Measurements from ENCODE around the gene MKX. TPM values are rescaled to one million over a fixed set of nuclear protein-coding genes. Genes with fewer than 3 reads are reported as not detected.

The MKX gene
- total RNA-seq, 1 donor from 2014 or later = 22.1 TPM

DNA sequence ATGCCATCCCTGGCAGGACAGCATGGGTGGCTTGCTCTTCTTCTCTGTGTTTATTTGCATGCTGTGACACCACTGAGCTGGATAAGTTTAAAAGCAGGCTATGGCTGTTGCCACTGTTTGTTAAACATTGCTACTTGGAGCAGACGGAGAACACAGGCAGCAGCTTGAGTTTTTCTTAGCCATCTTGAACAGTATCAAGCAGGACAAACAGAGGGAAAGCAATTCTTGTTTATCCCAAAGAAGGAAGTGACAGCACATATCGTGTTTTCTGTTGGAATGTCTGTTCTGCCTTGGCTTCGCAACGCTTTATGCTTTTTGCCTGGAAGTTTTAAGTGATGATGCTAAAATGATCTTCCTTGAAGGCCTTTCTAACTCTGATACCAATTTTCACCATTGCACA is 73.8 kb downstream of the MKX start:
- Mint-ChIP-seq H3K4me1 (ENCODE audit: low read depth) (no peaks in the 10 kb centered on the region), H3K27me3 (ENCODE audit: low read depth) (no peaks in the 10 kb centered on the region), H3K27ac (ENCODE audit: unreplicated experiment) (no peak overlapping the region), H3K4me3 (ENCODE audit: unreplicated experiment) (no peak overlapping the region), H3K36me3 (ENCODE audit: low read depth) (no peaks in the 10 kb centered on the region), H3K9me3 (ENCODE audit: low read depth) (no peaks in the 10 kb centered on the region)
- DNase-seq (ENCODE audit: low spot score) = no peak
- TF ChIP-seq, protein P1, sequence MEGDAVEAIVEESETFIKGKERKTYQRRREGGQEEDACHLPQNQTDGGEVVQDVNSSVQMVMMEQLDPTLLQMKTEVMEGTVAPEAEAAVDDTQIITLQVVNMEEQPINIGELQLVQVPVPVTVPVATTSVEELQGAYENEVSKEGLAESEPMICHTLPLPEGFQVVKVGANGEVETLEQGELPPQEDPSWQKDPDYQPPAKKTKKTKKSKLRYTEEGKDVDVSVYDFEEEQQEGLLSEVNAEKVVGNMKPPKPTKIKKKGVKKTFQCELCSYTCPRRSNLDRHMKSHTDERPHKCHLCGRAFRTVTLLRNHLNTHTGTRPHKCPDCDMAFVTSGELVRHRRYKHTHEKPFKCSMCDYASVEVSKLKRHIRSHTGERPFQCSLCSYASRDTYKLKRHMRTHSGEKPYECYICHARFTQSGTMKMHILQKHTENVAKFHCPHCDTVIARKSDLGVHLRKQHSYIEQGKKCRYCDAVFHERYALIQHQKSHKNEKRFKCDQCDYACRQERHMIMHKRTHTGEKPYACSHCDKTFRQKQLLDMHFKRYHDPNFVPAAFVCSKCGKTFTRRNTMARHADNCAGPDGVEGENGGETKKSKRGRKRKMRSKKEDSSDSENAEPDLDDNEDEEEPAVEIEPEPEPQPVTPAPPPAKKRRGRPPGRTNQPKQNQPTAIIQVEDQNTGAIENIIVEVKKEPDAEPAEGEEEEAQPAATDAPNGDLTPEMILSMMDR (IDR thresholded peaks at IDR 0.05) = no peak

DNA sequence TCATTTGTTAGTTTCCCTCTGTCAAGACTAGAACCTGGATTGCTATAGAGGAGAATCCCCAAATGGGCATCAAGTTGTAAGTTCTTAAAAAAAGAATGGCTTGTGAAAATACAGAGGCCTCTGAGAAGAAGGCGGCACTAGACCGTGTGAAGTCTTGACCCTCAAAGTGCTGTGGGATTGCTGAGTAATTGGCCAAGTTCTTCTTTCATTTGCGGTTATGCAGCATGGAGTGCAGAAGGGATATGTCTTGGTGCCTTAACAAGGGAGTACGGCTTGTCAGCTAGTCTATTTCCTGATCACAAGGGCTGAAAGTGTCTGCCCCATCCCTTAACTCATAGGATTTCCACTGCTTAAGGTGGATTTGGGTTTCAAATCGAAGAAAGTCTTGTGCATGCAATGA is 81.2 kb downstream of the MKX start:
- H3K36me3 Mint-ChIP-seq (ENCODE audit: low read depth) = peaks cover 5% of the 10 kb centered on the region

DNA sequence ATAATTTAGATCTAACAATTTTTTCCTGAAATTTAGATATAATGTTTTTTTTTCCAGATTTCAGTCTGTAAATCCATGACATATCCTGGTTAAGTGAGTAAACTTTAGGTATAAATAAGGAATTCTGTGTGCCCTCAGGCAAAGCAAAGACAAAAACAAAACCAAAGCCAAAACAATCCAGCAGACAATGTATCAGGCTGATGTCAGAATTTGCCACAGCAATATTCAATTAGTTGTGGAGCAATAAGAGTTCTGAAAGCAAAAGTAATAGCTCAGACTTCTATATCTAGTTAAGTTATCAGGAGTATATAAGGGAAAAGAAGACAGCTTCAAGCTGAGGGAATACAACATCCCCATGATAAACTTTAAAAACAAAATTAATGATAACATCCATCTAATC is 82.0 kb downstream of the MKX start:
- no peak overlapping the region for H3K4me3 Mint-ChIP-seq (ENCODE audit: unreplicated experiment)

More for the DNA sequence above, 81.2 kb downstream of the MKX start:
- peaks cover 12% of the 10 kb centered on the region for H3K4me1 Mint-ChIP-seq (ENCODE audit: low read depth)
- no peak for DNase-seq (ENCODE audit: low spot score)
- TF ChIP-seq, protein P1 (IDR thresholded peaks at IDR 0.05) = no peak
- no peaks in the 10 kb centered on the region for H3K27me3 Mint-ChIP-seq (ENCODE audit: low read depth)
- no peak overlapping the region for H3K27ac Mint-ChIP-seq (ENCODE audit: unreplicated experiment)
- no peak overlapping the region for H3K4me3 Mint-ChIP-seq (ENCODE audit: unreplicated experiment)
- peaks cover 2% of the 10 kb centered on the region for H3K9me3 Mint-ChIP-seq (ENCODE audit: low read depth)

DNA sequence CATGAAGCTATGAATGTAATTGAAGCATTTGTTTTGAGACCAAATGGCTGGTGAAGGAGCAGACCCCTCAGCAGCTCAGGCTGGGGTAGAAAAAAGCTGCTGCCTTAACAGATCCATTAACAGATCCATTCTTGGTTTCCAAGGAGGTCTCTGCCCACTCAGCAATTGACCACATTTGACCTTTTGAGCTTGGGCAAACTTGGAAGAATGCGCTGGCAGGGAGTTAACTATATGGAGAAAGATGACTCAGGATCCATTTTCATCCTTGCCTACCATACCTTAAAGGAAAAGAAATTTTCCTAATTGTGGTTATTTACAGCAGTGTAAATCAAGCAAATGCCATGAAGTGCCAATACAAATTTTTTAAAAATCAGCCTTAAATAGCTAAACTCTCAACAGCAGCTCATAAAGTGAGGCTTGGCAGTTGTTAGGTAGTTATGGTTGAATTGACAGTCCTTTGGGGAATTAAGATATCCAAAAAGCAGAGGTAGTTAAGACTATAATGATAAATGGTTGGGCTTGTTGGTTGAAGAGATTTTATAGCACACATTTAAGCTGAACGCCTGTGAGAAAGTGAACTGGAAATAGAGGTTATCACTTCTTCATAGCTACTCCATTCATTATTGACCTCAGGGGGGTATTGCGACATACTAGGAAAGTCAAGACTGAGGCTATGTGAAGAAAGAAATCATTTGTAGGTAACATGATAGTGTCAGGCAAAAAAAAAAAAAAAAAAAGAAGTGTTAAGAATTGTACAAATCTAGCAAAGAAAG is 83.9 kb downstream of the MKX start:
- TF ChIP-seq, protein P1 (IDR thresholded peaks at IDR 0.05) = no peak
- Mint-ChIP-seq H3K27ac (ENCODE audit: unreplicated experiment) (no peak overlapping the region), H3K36me3 (ENCODE audit: low read depth) (peaks cover 5% of the 10 kb centered on the region)

More for the DNA sequence above, 82.0 kb downstream of the MKX start:
- H3K9me3 Mint-ChIP-seq (ENCODE audit: low read depth) = peaks cover 2% of the 10 kb centered on the region
- TF ChIP-seq, protein P1 (IDR thresholded peaks at IDR 0.05) = no peak
- peaks cover 12% of the 10 kb centered on the region for H3K4me1 Mint-ChIP-seq (ENCODE audit: low read depth)
- H3K27ac Mint-ChIP-seq (ENCODE audit: unreplicated experiment) = no peak overlapping the region
- DNase-seq (ENCODE audit: low spot score) = no peak
- no peaks in the 10 kb centered on the region for H3K27me3 Mint-ChIP-seq (ENCODE audit: low read depth)
- peaks cover 5% of the 10 kb centered on the region for H3K36me3 Mint-ChIP-seq (ENCODE audit: low read depth)

DNA sequence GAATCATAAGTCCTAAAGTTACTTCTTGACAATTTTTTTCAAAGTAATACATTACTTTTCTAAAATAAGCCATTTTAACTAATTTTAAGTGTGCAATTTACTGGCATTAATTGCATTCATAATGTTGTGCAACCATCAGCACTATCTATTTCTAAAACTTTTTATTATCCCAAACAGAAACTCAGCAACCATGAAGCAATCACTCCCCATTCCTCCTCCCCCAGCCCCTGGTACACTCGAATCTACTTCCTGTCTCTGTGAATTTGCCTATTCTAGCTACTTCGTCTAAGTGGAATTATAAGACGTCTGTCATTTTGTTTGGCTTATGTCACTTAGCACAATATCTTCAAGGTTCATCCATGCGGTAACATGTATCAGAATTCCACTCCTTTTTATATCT is 84.9 kb downstream of the MKX start:
- TF ChIP-seq, protein P1 (IDR thresholded peaks at IDR 0.05) = no peak
- Mint-ChIP-seq H3K27ac (ENCODE audit: unreplicated experiment) (no peak overlapping the region), H3K36me3 (ENCODE audit: low read depth) (peaks cover 3% of the 10 kb centered on the region), H3K4me3 (ENCODE audit: unreplicated experiment) (no peak overlapping the region), H3K4me1 (ENCODE audit: low read depth) (peaks cover 16% of the 10 kb centered on the region), H3K9me3 (ENCODE audit: low read depth) (no peaks in the 10 kb centered on the region), H3K27me3 (ENCODE audit: low read depth) (no peaks in the 10 kb centered on the region)
- no peak for DNase-seq (ENCODE audit: low spot score)

More for the DNA sequence above, 83.9 kb downstream of the MKX start:
- H3K4me3 Mint-ChIP-seq (ENCODE audit: unreplicated experiment) = no peak overlapping the region
- no peak for DNase-seq (ENCODE audit: low spot score)
- H3K4me1 Mint-ChIP-seq (ENCODE audit: low read depth) = peaks cover 16% of the 10 kb centered on the region
- H3K27me3 Mint-ChIP-seq (ENCODE audit: low read depth) = no peaks in the 10 kb centered on the region
- H3K9me3 Mint-ChIP-seq (ENCODE audit: low read depth) = peaks cover under 1% of the 10 kb centered on the region
